ENCODE results near the gene TTI1.

The TTI1 gene

DNA sequence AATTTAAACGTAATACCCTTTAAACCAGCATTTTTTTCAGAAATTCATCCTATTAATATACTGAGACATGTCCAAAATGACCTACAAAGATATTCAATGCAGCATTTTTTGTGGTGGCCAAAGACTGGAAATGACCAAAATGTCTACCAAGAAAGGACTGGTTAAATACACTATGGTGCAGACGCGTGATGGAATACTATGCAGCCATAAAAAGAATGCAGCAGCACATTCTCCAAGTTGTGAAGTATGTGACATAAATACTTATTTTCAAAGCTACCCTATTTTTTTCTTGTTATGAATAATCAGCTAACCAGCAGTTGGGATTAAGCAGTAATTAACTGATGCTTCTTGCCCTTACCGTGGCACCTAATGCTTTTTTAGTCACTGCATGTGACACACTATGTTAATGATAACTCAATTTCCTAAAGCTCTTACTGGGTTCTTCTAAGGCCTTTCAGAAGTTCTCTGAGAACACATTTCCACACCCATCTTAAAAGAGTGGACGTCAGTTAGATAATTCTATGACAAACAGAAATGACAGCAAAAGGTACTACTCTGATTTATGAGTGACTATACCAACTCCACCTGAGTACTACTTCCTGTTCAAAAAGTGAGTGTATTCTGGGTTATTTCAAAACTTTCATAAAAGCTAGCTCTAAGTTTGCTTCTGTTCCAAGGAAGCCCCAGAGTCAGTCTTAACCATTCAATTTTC, 24.9 kb downstream of the TTI1 start:
- no peak for DNase-seq

DNA sequence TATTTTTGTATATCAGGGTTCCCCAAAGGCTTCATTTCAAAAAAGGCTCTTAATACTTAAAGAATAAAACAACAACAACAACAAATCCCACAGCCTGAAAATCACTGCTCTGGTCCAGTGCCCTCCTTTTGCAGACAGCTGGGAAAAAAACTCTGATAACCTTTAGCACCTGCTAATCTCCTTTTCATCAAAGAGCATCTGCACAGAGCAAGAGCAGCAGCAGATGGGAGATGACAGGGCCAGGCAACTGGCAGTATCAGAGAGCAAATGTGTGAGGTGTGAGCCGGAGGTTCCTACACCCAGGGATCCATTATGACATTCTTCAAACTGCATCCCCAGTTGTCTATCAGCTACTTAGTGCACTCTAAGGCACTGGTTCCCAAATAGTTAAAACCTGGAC, 25.7 kb downstream of the TTI1 start:
- no peak for DNase-seq

- DNase-seq: no peak
Measured at GRCh38 chr20:38005903-38006302, 27.4 kb downstream of the TTI1 start.

- no peak for DNase-seq
Measured at GRCh38 chr20:38004416-38004815, 28.8 kb downstream of the TTI1 start.

GRCh38 chr20:38002422-38002821, 30.8 kb downstream of the TTI1 start:
- DNase-seq: no peak

DNA sequence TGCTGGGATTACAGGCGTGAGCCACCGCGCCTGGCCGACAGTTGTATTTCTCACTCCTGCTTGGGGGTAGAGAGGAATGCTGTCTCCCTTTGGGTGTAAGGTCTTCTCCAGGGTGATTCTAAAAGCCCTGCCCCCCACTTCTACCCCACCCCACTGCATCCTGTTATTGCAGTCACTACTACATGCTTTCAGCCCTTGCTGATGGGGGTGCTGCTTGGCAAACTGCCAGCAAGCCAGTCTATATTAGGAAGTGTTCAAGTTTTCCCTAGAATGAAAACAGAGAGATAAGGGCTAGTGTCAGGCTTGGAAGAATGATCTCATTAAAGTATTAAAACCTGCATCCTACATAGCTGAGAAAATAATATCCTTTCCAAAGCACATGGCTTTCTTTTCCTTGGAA, 31.3 kb downstream of the TTI1 start:
- no peak for DNase-seq

GRCh38 chr20:38001173-38001875, 31.9 kb downstream of the TTI1 start:
- DNase-seq: no peak

- DNase-seq: no peak
Measured at GRCh38 chr20:38000293-38000692, 33.0 kb downstream of the TTI1 start.

DNA sequence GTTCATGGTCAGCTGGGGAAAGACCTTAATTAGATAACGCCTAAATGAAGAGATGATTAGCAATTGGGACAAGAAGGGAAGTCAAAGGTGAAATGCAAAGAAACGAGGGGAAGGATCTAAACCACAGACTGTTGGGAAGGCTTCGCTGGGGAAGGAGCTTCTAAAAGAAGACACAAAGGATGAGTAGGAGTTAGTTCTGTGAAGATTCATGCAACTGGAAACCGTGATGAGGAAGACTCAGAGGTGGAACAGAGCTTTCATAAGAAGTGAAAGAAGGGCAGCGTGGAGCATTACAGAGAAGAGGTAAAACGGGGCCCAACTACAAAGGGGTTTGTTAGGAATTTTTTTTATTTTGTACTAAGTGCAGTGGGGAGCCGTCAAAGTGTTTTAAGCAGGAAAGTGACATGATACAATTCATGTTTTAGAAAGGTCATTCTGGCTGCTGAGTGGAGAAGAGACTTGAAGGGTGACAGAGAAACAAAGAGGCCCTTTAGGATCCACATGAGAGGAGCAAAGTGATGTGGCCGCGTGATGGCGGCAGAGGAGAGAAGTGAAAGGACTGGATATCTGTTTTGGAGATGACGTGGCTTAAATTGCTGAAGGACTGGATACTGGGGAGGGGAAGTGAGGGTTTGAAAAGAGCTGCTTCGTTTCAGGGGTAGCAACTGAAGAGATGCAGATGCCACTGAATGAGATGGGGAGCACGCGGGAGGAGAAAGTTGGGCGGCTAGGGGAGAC, 33.6 kb downstream of the TTI1 start:
- DNase-seq: no peak

- no peak for DNase-seq
Measured at GRCh38 chr20:37997516-37997915, 35.7 kb downstream of the TTI1 start.

DNA sequence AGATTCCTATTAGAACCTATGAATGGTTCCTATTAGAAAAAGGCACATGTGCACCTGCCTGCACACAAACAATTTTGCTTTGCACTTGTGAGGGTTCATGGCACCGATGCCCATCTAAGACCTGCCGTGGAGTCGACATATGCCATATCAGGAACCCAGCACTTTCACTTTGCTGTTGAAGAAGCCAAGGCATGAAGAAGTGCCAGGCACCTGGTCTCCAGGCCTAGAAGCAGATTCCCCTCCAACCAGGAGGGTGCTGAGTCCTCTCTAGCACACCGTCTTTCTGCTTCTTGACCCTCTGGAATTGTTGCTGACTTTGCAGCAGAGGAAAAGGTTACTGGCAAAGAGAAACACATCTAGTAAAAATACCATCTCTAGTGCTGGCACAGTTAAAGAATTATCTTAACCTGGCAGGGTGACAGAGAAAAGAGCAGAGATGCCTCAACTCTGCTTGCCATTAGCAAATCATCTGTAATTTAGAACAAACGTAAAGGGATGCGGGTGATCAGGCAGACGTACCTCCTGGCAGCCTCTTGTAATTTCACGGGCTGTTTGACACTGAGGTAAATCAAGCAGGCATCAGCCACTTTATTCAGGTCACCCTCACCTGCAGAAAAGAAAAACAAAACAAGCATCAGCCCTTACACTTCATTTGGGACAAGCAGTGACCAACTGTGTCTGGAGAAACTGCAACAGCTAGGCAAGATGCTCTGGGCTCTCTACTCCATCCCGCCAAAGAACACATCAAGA, 37.2 kb downstream of the TTI1 start:
- peak; percentile 74 for DNase-seq

DNA sequence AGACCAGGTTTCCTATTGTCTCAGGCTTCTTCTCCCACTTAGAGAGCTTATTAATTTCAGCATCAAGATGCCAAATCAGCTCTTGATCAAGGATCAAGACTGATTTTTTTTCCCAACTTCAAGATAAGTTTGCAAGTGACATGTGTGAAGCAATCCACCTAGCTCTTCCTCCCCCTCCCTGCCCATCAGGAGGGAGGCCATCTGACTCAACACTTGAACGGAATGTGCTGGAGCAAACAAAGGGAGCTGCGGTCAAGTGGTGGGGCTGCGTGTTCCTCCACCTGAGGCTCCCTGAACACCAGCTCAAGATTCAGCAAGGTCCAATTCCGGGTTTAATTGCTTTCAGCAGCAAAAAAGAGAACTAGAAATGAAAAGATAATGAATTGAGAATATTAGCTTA, 38.7 kb downstream of the TTI1 start:
- DNase-seq: peak; percentile 63

DNA sequence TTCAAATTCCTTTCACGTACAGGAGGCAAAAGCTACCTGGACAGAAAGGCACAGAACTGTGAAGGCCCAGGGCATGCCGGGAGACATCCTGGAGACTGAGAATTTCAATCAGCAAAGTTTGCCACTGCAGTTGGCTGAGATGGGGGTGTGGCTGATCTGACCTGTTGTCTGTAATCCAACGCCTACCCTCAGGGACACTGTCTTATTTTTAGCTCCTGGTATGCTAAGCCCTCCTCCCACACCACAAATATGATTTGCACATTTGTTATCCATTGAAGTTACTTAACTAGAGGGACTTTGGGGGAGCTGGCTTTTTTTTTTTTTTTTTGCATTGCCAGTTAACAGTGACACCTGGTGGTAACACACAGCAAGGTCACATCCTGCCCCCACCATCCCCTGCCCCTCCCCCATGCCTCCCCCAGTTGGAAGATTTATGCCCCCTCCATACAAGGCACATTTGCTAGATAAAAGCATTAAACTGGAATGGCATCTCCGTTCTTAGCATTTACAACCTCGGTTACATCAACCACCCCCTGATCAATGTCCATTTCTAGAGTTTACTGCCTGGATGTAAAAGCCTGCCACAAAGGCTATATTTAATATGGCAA, 40.4 kb downstream of the TTI1 start:
- DNase-seq: no peak

DNA sequence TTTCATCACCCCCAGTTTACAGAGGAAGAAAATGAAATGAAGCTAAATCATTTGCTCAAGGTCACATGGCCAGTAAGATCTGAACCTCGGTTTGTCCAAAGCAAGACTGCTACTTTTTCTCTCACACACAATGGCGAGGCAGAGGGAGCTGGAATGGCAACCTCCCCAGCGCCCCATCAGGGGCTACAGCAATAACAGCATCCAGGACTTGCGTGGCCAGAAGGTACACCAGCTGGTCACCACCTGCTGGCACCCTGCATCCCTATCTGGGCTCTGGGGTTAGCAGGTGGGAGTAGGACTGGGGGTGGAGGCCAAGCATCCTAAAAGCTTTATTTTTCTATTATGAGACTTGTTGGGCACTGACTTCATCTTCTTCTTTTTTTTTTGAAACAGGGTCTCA, 41.3 kb downstream of the TTI1 start:
- DNase-seq: no peak

DNA sequence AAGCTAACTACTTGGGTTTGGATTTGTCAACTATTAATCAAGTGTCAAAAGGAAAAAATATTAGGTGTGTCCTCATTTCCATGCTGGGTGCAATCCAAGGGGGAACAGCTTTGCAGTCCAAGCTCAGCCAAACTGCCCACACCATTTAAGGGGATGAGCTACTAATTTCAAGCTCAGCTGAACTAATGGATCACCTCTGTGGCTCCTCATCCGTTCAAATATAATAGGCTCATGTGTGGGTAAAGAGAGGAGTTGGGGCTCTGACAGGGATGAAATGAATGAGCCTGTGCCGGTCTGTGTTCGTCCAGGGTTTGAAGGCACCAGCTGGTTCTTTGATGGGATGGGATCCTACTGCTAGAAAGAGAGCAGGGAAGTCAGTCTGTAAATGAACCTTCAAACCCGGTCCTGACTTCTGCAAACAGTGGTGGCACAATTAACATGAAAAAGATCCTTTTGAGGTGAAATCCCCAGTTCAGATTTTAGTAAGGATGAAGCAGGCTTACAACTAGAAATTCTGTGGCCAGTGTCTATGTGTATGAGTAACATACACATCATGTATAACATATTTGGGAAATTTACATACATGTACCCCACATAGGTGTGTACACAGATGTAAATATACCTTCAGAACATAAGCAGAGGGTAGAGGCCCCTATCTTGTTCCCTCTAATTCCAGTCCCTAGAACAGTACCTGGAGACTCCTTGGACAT, 41.9 kb downstream of the TTI1 start:
- no peak for DNase-seq

GRCh38 chr20:37990571-37991151, 42.6 kb downstream of the TTI1 start:
- DNase-seq: no peak

GRCh38 chr20:37989601-37990295, 43.5 kb downstream of the TTI1 start:
- no peak for DNase-seq

- DNase-seq: no peak
Measured at GRCh38 chr20:37988306-37988954, 44.8 kb downstream of the TTI1 start.

DNA sequence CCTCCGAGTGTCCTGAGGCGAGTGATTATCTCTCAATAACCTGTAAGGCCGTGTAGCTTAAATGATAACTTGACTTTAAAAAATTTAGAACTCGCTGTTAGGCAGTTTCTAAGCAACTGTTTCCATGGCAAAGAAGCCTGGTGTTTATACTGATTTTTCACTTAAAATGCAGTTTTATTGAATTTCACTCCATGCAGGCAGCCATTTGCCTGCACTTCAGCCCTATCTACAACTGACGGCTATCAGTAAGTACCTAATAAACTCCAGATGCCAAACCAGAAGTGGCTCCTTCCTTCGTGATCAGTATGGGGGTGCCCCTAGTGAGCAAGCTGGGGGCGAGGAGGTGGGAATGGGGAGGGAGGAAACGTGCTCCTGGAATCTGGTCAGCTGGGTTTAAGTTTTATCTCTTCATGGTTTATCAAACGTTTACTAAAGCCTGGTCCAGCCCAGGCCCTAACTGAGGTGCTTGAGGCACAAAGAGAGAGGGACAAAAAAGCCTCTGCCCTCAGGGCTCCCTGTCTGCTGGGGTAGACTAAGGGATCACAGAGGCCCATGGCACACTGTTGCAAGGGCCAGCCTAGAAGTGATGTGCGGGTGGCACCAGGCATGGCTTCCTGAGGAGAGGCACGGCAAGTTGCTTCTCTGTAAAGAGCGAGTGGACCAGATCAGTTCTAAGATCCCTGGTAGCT, 45.5 kb downstream of the TTI1 start:
- DNase-seq: no peak

All from DMS79 treated with DMSO at 0.1 percent for 48 hours (cell line).